Measurements from ENCODE around the gene ABHD16B. TPM values are rescaled to one million over a fixed set of nuclear protein-coding genes. Genes with fewer than 3 reads are reported as not detected.

Gene ABHD16B
- polyA plus RNA-seq, 1 donor (not counting 4 experiments of a cell fraction or from before 2014, with no cell fraction given), result not detected

DNA sequence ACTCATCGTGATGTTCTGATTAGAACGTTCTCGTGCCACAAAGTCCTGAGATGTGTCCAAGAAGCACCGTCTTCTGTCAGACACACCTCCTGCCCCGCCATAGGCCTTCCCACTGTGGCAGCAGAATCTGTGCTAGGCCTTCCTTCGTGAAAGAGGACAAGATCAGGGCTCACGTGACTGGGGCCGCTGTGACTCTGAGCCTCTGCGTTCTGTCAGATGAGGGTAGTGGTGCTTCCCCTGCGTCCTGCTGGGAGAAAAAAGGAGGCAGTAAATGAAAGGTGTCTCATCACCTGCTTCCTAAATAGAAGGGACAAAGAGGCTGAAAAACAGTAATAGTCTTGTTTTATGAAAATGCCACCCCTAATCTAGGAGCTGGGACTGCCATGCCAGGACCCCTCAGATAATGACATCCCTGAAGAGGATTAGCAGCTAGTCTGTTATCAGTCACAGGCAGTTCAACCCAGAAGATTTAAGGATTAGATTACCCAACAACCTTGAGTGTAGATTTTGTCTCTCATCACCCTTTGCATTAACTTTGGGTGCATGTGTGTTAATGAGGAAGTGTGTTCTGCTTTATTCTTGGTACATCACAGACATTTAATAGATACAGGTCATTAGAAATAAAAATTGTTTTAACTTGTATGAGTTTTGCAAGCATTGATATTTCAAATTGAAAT lies 37.7 kb downstream of the ABHD16B start:
- H4K20me1 ChIP-seq (ENCODE audit: control insufficient read depth, extremely low read depth, insufficient read depth, low read length), result peaks cover 19% of the 10 kb centered on the region
- no peak for TF ChIP-seq EZH2 (IDR thresholded peaks at IDR 0.05; ENCODE audit: low read length)
- TF ChIP-seq, protein P1, sequence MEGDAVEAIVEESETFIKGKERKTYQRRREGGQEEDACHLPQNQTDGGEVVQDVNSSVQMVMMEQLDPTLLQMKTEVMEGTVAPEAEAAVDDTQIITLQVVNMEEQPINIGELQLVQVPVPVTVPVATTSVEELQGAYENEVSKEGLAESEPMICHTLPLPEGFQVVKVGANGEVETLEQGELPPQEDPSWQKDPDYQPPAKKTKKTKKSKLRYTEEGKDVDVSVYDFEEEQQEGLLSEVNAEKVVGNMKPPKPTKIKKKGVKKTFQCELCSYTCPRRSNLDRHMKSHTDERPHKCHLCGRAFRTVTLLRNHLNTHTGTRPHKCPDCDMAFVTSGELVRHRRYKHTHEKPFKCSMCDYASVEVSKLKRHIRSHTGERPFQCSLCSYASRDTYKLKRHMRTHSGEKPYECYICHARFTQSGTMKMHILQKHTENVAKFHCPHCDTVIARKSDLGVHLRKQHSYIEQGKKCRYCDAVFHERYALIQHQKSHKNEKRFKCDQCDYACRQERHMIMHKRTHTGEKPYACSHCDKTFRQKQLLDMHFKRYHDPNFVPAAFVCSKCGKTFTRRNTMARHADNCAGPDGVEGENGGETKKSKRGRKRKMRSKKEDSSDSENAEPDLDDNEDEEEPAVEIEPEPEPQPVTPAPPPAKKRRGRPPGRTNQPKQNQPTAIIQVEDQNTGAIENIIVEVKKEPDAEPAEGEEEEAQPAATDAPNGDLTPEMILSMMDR (optimal IDR thresholded peaks at IDR 0.05 in 1 of 3, IDR thresholded peaks at IDR 0.05 in 1 of 3, conservative IDR thresholded peaks at IDR 0.05 in 1 of 3; ENCODE audit: extremely low read depth in 1 of 3, insufficient read depth in 2 of 3, low read length in 3 of 3), result no peak
- H3K36me3 ChIP-seq (ENCODE audit: control insufficient read depth in 2 of 2, extremely low read depth in 1 of 2, insufficient read depth in 2 of 2, low read length in 2 of 2), result peaks cover 14 to 18% of the 10 kb centered on the region in 2 experiments
- H3K4me3 ChIP-seq (ENCODE audit: control insufficient read depth in 2 of 3, extremely low read depth in 1 of 3, insufficient read depth in 2 of 3, low read depth in 1 of 3, low read length in 3 of 3), result no peak overlapping the region
- H3K9me1 ChIP-seq (ENCODE audit: control insufficient read depth, extremely low read depth, insufficient read depth, low read length), result peaks cover 2% of the 10 kb centered on the region
- no peak overlapping the region for H2AFZ ChIP-seq (ENCODE audit: control insufficient read depth, low read length)
- no peaks in the 10 kb centered on the region for H3K9me3 ChIP-seq (ENCODE audit: control insufficient read depth, low read depth, low read length)
- H3K27ac ChIP-seq (ENCODE audit: control insufficient read depth, insufficient read depth, low read length), result no peak overlapping the region
- no peak for FAIRE-seq
- no peak overlapping the region for H3K9ac ChIP-seq (ENCODE audit: control insufficient read depth, extremely low read depth, insufficient read depth, low read length)
- H3K4me1 ChIP-seq (ENCODE audit: control insufficient read depth, extremely low read depth, insufficient read depth, low read length), result peaks cover 30% of the 10 kb centered on the region
- peaks cover 76% of the 10 kb centered on the region for H3K79me2 ChIP-seq (ENCODE audit: control insufficient read depth, insufficient read depth, low read length)
- DNase-seq (ENCODE audit: low read depth, low spot score), result no peak
- H3K4me2 ChIP-seq (ENCODE audit: control insufficient read depth, extremely low read depth, insufficient read depth, low read depth, low read length), result no peak overlapping the region
- H3K27me3 ChIP-seq (ENCODE audit: control insufficient read depth, extremely low read depth, insufficient read depth, low read length), result no peaks in the 10 kb centered on the region
- dilution Hi-C loops (cut with MboI; ENCODE audit: extremely low pct_ligation_motif_present, low sequenced_read_pairs), result no loop called here

DNA sequence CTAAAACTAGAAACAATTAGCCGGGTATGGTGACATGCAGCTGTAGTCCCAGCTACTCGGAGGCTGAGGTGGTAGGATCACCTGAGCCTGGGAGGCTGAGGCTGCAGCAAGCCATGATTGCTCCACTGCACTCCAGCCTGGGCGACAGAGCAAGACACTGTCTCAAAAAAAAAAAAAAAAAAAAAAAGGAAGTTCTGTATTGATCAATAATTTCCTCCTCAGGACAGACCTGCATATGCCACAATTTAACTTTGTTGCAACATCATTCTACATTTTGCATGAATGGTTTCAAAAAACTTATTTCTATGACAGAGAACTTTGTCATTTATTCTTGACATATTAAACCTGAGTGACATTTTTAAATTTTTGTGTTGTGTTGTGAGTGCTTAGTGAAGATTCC lies 39.1 kb downstream of the ABHD16B start:
- no peak for FAIRE-seq
- H2AFZ ChIP-seq (ENCODE audit: control insufficient read depth, low read length), result no peak overlapping the region
- no peak overlapping the region for H3K4me3 ChIP-seq (ENCODE audit: control insufficient read depth in 2 of 3, extremely low read depth in 1 of 3, insufficient read depth in 2 of 3, low read depth in 1 of 3, low read length in 3 of 3)

More for the DNA sequence above, 39.1 kb downstream of the ABHD16B start:
- Histone ChIP-seq H3K9ac (ENCODE audit: control insufficient read depth, extremely low read depth, insufficient read depth, low read length) (no peak overlapping the region), H3K79me2 (ENCODE audit: control insufficient read depth, insufficient read depth, low read length) (peaks cover 90% of the 10 kb centered on the region), H3K9me1 (ENCODE audit: control insufficient read depth, extremely low read depth, insufficient read depth, low read length) (peaks cover 2% of the 10 kb centered on the region), H3K36me3 (ENCODE audit: control insufficient read depth in 2 of 2, extremely low read depth in 1 of 2, insufficient read depth in 2 of 2, low read length in 2 of 2) (peaks cover 17 to 23% of the 10 kb centered on the region in 2 experiments), H3K27ac (ENCODE audit: control insufficient read depth, insufficient read depth, low read length) (no peak overlapping the region), H3K9me3 (ENCODE audit: control insufficient read depth, low read depth, low read length) (no peaks in the 10 kb centered on the region), H4K20me1 (ENCODE audit: control insufficient read depth, extremely low read depth, insufficient read depth, low read length) (peaks cover 19% of the 10 kb centered on the region), H3K4me2 (ENCODE audit: control insufficient read depth, extremely low read depth, insufficient read depth, low read depth, low read length) (no peak overlapping the region), H3K4me1 (ENCODE audit: control insufficient read depth, extremely low read depth, insufficient read depth, low read length) (peaks cover 28% of the 10 kb centered on the region), H3K27me3 (ENCODE audit: control insufficient read depth, extremely low read depth, insufficient read depth, low read length) (no peaks in the 10 kb centered on the region)
- TF ChIP-seq, protein P1 (optimal IDR thresholded peaks at IDR 0.05 in 1 of 3, IDR thresholded peaks at IDR 0.05 in 1 of 3, conservative IDR thresholded peaks at IDR 0.05 in 1 of 3; ENCODE audit: extremely low read depth in 1 of 3, insufficient read depth in 2 of 3, low read length in 3 of 3), result no peak
- TF ChIP-seq EZH2 (IDR thresholded peaks at IDR 0.05; ENCODE audit: low read length), result no peak
- dilution Hi-C loops (cut with MboI; ENCODE audit: extremely low pct_ligation_motif_present, low sequenced_read_pairs), result no loop called here
- no peak for DNase-seq (ENCODE audit: low read depth, low spot score)

Data from keratinocyte (primary cell).